ENCODE results near the gene ARMC8.

The ARMC8 gene

GRCh38 chr3:138297059-138297607 lies 110.0 kb downstream of the ARMC8 start:
- DNase-seq (peak in 1 of 2 donors; percentile 16), ATAC-seq (peak; percentile 63)
- Mint-ChIP-seq H3K27me3 (no peaks in the 10 kb centered on the region), H3K4me3 (peak overlapping the region; percentile 44 to 53), H3K4me1 (peaks cover 20% of the 10 kb centered on the region), H3K9me3 (no peaks in the 10 kb centered on the region), H3K27ac (peak overlapping the region; percentile 42 to 93)

GRCh38 chr3:138297876-138298275 lies 110.8 kb downstream of the ARMC8 start:
- DNase-seq = no peak
- Mint-ChIP-seq H3K27ac (peak overlapping the region in 1 of 2 donors; percentile 93), H3K9me3 (no peaks in the 10 kb centered on the region), H3K4me3 (peak overlapping the region in 1 of 2 donors; percentile 53), H3K4me1 (peaks cover 20% of the 10 kb centered on the region), H3K27me3 (no peaks in the 10 kb centered on the region)
- no peak for ATAC-seq

GRCh38 chr3:138300647-138301046 lies 113.5 kb downstream of the ARMC8 start:
- H3K9me3 Mint-ChIP-seq = no peaks in the 10 kb centered on the region
- DNase-seq (no peak), ATAC-seq (no peak)
- H3K27me3 Mint-ChIP-seq = no peaks in the 10 kb centered on the region
- H3K27ac Mint-ChIP-seq = no peak overlapping the region
- no peak overlapping the region for H3K4me3 Mint-ChIP-seq
- H3K4me1 Mint-ChIP-seq = peaks cover 20% of the 10 kb centered on the region

GRCh38 chr3:138303474-138303873 lies 116.4 kb downstream of the ARMC8 start:
- H3K9me3 Mint-ChIP-seq = peaks cover 13 to 20% of the 10 kb centered on the region in 2 donors
- no peaks in the 10 kb centered on the region for H3K4me1 Mint-ChIP-seq
- H3K27ac Mint-ChIP-seq = no peak overlapping the region
- DNase-seq = no peak
- ATAC-seq = no peak
- H3K27me3 Mint-ChIP-seq = no peaks in the 10 kb centered on the region
- no peak overlapping the region for H3K4me3 Mint-ChIP-seq

- H3K27ac Mint-ChIP-seq = peak overlapping the region; percentile 2 to 87
- ATAC-seq (no peak), DNase-seq (no peak)
- peaks cover 36 to 41% of the 10 kb centered on the region in 2 donors for H3K9me3 Mint-ChIP-seq
- H3K27me3 Mint-ChIP-seq = peaks cover 16% of the 10 kb centered on the region
- no peak overlapping the region for H3K4me3 Mint-ChIP-seq
- H3K4me1 Mint-ChIP-seq = no peaks in the 10 kb centered on the region
These were observed 120.8 kb downstream of the ARMC8 start for GRCh38 chr3:138307899-138308298.

- Mint-ChIP-seq H3K4me3 (no peak overlapping the region), H3K27me3 (peaks cover 16% of the 10 kb centered on the region), H3K4me1 (no peaks in the 10 kb centered on the region), H3K27ac (no peak overlapping the region), H3K9me3 (peaks cover 36 to 41% of the 10 kb centered on the region in 2 donors)
- ATAC-seq (no peak), DNase-seq (no peak)
These were observed 121.7 kb downstream of the ARMC8 start for GRCh38 chr3:138308783-138309182.

- Mint-ChIP-seq H3K27me3 (peaks cover 16% of the 10 kb centered on the region), H3K9me3 (peaks cover 36 to 41% of the 10 kb centered on the region in 2 donors), H3K27ac (no peak overlapping the region), H3K4me3 (no peak overlapping the region), H3K4me1 (no peaks in the 10 kb centered on the region)
- ATAC-seq = no peak
- no peak for DNase-seq
These were observed 123.4 kb downstream of the ARMC8 start for GRCh38 chr3:138310494-138310893.

GRCh38 chr3:138314751-138315150 lies 127.7 kb downstream of the ARMC8 start:
- H3K27me3 Mint-ChIP-seq = peaks cover 16% of the 10 kb centered on the region
- DNase-seq (no peak), ATAC-seq (no peak)
- H3K4me1 Mint-ChIP-seq = no peaks in the 10 kb centered on the region
- H3K27ac Mint-ChIP-seq = no peak overlapping the region
- no peak overlapping the region for H3K4me3 Mint-ChIP-seq
- H3K9me3 Mint-ChIP-seq = peaks cover 20% of the 10 kb centered on the region in 2 donors

- Mint-ChIP-seq H3K27ac (no peak overlapping the region), H3K4me3 (no peak overlapping the region), H3K4me1 (peaks cover 7% of the 10 kb centered on the region), H3K9me3 (peaks cover under 1 to 2% of the 10 kb centered on the region in 2 donors), H3K27me3 (peaks cover 1% of the 10 kb centered on the region)
- no peak for ATAC-seq
- no peak for DNase-seq
These were observed 130.6 kb downstream of the ARMC8 start for GRCh38 chr3:138317687-138318086.

GRCh38 chr3:138323971-138324370 lies 136.9 kb downstream of the ARMC8 start:
- Mint-ChIP-seq H3K27me3 (no peaks in the 10 kb centered on the region), H3K4me3 (no peak overlapping the region), H3K27ac (no peak overlapping the region), H3K4me1 (peaks cover 32% of the 10 kb centered on the region), H3K9me3 (no peaks in the 10 kb centered on the region)
- DNase-seq = no peak
- ATAC-seq = no peak

- Mint-ChIP-seq H3K27ac (no peak overlapping the region), H3K27me3 (no peaks in the 10 kb centered on the region), H3K4me3 (no peak overlapping the region), H3K9me3 (no peaks in the 10 kb centered on the region), H3K4me1 (peaks cover 43% of the 10 kb centered on the region)
- DNase-seq = no peak
- ATAC-seq = no peak
These were observed 138.9 kb downstream of the ARMC8 start for GRCh38 chr3:138325990-138326389.

GRCh38 chr3:138326866-138327595 lies 139.9 kb downstream of the ARMC8 start:
- no peak overlapping the region for H3K27ac Mint-ChIP-seq

GRCh38 chr3:138327831-138328230 lies 140.7 kb downstream of the ARMC8 start:
- H3K4me3 Mint-ChIP-seq = peak overlapping the region in 1 of 2 donors; percentile 19
- DNase-seq = no peak
- H3K27ac Mint-ChIP-seq = peak overlapping the region in 1 of 2 donors; percentile 59
- H3K27me3 Mint-ChIP-seq = no peaks in the 10 kb centered on the region
- ATAC-seq = no peak
- H3K4me1 Mint-ChIP-seq = peaks cover 50% of the 10 kb centered on the region
- H3K9me3 Mint-ChIP-seq = no peaks in the 10 kb centered on the region

More at GRCh38 chr3:138326866-138327595, 139.9 kb downstream of the ARMC8 start:
- no peak for DNase-seq
- Mint-ChIP-seq H3K4me3 (no peak overlapping the region), H3K9me3 (no peaks in the 10 kb centered on the region), H3K27me3 (no peaks in the 10 kb centered on the region), H3K4me1 (peaks cover 50% of the 10 kb centered on the region)
- no peak for ATAC-seq

- Mint-ChIP-seq H3K9me3 (no peaks in the 10 kb centered on the region), H3K4me3 (peak overlapping the region in 1 of 2 donors; percentile 89), H3K27me3 (no peaks in the 10 kb centered on the region), H3K4me1 (peaks cover 50% of the 10 kb centered on the region), H3K27ac (no peak overlapping the region)
- ATAC-seq (no peak), DNase-seq (no peak)
These were observed 141.2 kb downstream of the ARMC8 start for GRCh38 chr3:138328341-138328740.

- peak; percentile 89 for ATAC-seq
- H3K4me3 Mint-ChIP-seq = peak within 1 kb of the TSS; percentile 89 to 92
- H3K27me3 Mint-ChIP-seq = no peaks in the 10 kb centered on the region
- peak; percentile 86 to 90 for DNase-seq
- H3K27ac Mint-ChIP-seq = peak within 1 kb of the TSS; percentile 82 to 94
- H3K4me1 Mint-ChIP-seq = peaks cover 46% of the 10 kb centered on the region
- no peaks in the 10 kb centered on the region for H3K9me3 Mint-ChIP-seq
These were observed 142.3 kb downstream of the ARMC8 start, which contains the start of gene NME9 for GRCh38 chr3:138329127-138329983. NME9 (minus strand) TSS chr3:138329851; CDS start chr3:138329335, 516 bp downstream.

GRCh38 chr3:138329984-138330293 lies 142.8 kb downstream of the ARMC8 start:
- Mint-ChIP-seq H3K9me3 (no peaks in the 10 kb centered on the region), H3K4me1 (peaks cover 41% of the 10 kb centered on the region), H3K27ac (peak overlapping the region; percentile 82 to 94), H3K27me3 (no peaks in the 10 kb centered on the region), H3K4me3 (peak overlapping the region; percentile 89 to 92)
- DNase-seq (no peak), ATAC-seq (no peak)
